Skin of body (tissue), 2 donors: Measurements from ENCODE around the gene ARMC5. TPM values are rescaled to one million over a fixed set of nuclear protein-coding genes. Genes with fewer than 3 reads are reported as not detected.

Experiments used
- DNase-seq: peaks from one replicate; lab custom pipeline; 2025; lab: John Stamatoyannopoulos, UW
- total RNA-seq: library from RNA; depleted of rRNA; stranded (reverse); fragments of >200 nt; gene quantifications from one replicate; pipeline ENCODE4 v1.2.3, GENCODE V29; 2014

ARMC5 gene
- total RNA-seq, 1 donor from 2014 or later: 3.6 TPM

GRCh38 chr16:31461201-31461920 lies 2.1 kb downstream of the ARMC5 start:
- no peak for DNase-seq

- no peak for DNase-seq
These were observed 2.9 kb downstream of the ARMC5 start for GRCh38 chr16:31461921-31462804.

- no peak for DNase-seq
These were observed 5.1 kb downstream of the ARMC5 start for GRCh38 chr16:31464348-31464769.

- DNase-seq: no peak
These were observed 5.5 kb downstream of the ARMC5 start for GRCh38 chr16:31464781-31465260.

GRCh38 chr16:31465788-31466370 lies 6.6 kb downstream of the ARMC5 start:
- DNase-seq: no peak

- no peak for DNase-seq
These were observed 7.1 kb downstream of the ARMC5 start for GRCh38 chr16:31466381-31466841.

GRCh38 chr16:31467151-31467773 lies 8.0 kb downstream of the ARMC5 start:
- no peak for DNase-seq

- no peak for DNase-seq
These were observed 8.6 kb downstream of the ARMC5 start for GRCh38 chr16:31467858-31468257.

- no peak for DNase-seq
These were observed 11.3 kb downstream of the ARMC5 start for GRCh38 chr16:31470615-31471014.

GRCh38 chr16:31471241-31471874 lies 12.1 kb downstream of the ARMC5 start:
- DNase-seq: no peak

- DNase-seq: peak; percentile 71
These were observed 12.8 kb downstream of the ARMC5 start, which contains the start of gene TGFB1I1 for GRCh38 chr16:31471875-31472708. TSS of gene TGFB1I1 (plus strand) at chr16:31472152. CDS start at chr16:31472189, 37 bp downstream.

GRCh38 chr16:31472709-31473203 lies 13.5 kb downstream of the ARMC5 start:
- DNase-seq: peak; percentile 83

GRCh38 chr16:31473264-31473984 lies 14.1 kb downstream of the ARMC5 start:
- DNase-seq: no peak

GRCh38 chr16:31474173-31474714 lies 14.9 kb downstream of the ARMC5 start:
- DNase-seq: no peak

- DNase-seq: no peak
These were observed 15.8 kb downstream of the ARMC5 start for GRCh38 chr16:31474773-31475738.

GRCh38 chr16:31475946-31476302 lies 16.6 kb downstream of the ARMC5 start:
- DNase-seq: no peak
